GOT3 (cell line): ENCODE data around the gene SPIN2B.
"Not testable (repeated sequence)": the region's sequence is repeated elsewhere in the genome, so short reads cannot be mapped to it uniquely, and the experiment has no call there.

Experiments
- DNase-seq: peaks from one replicate; lab custom pipeline; 2025; ENCODE audit warnings: mixed read lengths; lab: John Stamatoyannopoulos, UW

The SPIN2B gene

DNA sequence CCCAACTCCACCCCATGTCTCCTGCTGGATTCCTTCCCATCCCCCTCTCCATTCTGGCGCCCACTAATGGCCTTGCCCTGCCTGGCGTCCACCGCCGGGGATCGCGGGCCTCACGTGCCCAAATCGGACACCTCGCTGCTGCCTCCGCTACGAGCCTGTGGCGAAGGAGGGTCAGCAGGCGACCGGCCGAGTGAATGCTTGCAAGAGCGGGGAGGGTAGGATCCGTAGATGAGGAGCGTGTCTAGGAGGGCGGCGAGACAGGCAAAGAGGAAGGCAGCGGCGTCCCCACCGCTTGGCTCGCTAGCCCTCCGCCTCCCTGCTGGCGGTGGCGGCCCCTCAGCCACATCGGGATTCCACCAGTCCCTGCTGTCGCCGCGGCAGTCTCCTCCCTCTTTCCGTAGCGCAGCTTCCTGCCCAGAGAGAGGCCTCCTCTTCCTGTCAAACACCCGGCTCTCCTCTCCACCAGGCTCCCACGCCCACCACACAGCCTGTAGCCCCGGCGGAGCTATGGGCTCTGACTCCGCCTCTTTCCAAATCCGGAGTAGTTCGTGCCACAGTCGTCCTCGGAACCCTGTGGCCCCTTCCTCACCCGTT is at the start of gene SPIN2B:
Gene SPIN2B, minus strand, starts transcription at position 387 of the 594 bp plus-strand sequence.
- peak; percentile 9 for DNase-seq

DNA sequence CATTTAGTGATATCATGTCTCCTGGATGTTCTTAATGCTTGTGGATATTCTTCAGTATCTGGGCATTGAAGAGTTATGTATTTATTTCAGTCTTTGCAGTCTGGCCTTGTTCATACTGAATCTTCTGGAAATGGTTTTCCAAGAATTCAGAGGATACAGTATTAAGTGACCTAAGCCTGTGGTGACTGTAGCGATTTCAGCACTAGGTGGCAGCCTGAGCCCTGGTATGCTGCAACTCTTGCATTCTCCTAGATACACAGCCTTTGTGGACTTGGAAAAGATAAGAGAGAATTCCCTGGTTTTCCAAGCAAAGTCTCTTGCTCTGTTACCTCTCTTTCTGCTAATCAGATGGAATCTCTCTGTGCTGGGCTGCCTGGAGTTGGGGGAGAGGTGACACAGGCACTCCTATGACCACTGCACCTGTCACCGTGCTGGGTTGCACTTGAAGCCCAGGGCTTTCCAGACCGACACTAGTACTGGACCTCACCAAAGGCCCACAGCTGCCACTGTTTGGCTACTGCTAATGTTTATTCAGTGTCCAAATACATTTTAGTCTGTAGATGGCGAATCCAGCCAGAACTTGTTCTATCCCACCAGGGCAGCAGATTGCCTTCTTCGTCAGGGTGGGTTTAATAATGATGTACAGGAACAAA is 35.2 kb upstream of the SPIN2B start:
- DNase-seq, result no peak

GRCh38 chrX:57155171-57155570 is 33.8 kb upstream of the SPIN2B start:
- DNase-seq, result no peak

DNA sequence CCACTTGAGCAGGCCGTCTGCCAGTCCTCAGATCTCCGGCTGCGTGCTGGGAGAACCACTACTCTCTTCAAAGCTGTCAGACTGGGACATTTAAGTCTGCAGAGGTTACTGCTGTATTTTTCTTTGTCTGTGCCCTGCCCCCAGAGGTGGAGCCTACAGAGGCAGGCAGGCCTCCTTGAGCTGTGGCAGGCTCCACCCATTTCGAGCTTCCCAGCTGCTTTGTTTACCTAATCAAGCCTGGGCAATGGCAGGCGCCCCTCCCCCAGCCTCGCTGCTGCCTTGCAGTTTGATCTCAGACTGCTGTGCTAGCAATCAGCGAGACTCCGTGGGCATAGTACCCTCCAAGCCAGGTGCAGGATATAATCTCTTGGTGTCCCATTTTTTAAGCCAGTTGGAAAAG is 30.9 kb upstream of the SPIN2B start:
- not testable (repeated sequence) for DNase-seq

- DNase-seq, result no peak
Observed at GRCh38 chrX:57138674-57139073, 17.3 kb upstream of the SPIN2B start.

- DNase-seq, result no peak
Observed at GRCh38 chrX:57137501-57137900, 16.2 kb upstream of the SPIN2B start.

DNA sequence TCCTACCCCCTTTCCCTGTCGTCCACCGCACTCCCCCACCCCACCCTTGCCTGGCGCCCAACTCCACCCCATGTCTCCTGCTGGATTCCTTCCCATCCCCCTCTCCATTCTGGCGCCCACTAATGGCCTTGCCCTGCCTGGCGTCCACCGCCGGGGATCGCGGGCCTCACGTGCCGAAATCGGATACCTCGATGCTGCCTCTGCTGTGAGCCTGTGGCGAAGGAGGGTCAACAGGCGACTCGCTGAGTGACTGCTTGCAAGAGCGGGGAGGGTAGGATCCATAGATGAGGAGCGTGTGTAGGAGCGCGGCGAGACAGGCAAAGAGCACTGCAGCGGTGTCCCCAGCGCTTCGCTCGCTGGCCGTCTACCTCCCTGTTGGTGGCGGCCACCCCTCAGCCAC is 15.7 kb upstream of the SPIN2B start, which contains the start of gene SPIN2A:
Gene SPIN2A, minus strand, starts transcription at position 325 of the 400 bp plus-strand sequence. CDS start 800 bp downstream, outside the sequence.
- DNase-seq, result not testable (repeated sequence)

DNA sequence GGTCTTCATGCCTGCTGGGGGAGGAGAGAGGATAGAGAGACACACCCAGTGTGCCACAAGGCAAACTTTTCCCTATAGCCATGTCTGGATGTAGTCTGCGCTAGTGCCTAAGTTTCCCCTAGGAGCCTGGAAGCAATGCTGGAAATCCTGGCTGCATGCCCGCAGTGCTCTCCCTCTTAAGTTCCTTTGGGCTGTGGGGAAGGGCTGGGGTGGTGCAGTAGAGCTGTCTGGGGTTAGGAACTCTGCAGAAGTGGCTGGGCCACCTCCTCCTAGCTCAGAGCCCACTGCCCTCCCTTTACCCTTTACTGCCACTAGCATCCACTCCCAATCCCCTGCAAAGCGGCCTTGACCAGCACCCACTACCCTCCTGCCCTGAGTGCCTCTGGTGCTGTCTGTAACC is 15.2 kb upstream of the SPIN2B start:
- not testable (repeated sequence) for DNase-seq

- DNase-seq, result no peak
Observed at GRCh38 chrX:57135287-57135686, 13.9 kb upstream of the SPIN2B start.

GRCh38 chrX:57134702-57135101 is 13.4 kb upstream of the SPIN2B start:
- no peak for DNase-seq

DNA sequence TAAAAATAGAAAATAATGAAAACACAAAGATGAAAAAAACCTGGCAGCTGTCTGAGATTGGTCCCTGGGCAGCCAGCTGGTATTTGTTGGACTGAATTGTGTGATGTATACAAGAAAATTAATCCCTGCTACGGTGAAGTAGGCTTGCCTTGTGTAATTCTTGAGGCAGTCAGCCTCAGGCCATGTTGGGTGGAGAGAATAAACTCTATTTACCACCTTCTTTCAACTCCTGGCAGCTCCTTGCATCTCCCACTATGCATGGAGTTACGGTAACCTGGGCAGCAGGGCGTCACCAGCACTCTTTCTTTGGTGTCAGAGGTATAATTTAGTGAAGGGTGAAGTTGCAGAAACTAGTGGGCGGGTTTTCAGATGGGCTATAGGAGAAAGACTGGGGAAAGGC is 12.4 kb upstream of the SPIN2B start:
- no peak for DNase-seq

DNA sequence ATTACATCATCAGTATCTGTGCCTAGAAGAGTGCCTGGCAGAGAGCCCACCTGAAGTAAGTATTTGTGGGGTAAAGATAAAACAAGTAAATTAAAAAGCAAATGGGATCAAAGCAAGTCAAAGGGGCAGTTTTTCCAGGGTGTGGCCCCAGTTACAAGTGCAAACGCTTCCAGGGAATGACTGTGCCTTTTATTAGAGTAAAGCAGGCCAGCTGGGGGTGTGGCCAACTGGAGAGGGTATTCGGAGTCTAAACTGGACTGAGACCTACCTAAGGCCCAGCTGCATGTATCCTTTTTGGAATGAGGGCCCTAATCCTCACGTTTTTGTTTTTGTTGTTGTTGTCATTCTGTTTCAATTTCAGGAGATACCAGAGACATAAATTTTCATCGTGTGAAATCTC is 11.9 kb upstream of the SPIN2B start:
- not testable (repeated sequence) for DNase-seq

DNA sequence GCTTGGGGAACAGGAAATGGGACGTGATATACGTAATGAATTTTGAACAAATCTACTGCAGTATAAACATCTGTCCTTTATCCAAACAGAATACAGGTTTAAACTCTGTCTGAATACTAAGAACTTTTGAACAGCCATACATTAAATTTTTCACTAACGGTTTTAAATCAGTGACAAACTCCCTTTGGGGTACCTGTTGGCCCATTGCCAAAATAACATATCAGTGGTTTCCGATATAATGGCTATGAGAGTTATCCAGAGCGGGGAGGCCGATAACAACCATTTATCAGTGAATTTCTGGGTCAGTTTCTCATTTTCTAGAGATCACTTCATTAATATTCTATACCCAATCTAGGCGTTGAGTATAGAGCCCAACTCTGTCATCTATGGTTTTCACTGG is 10.7 kb upstream of the SPIN2B start:
- DNase-seq, result no peak

DNA sequence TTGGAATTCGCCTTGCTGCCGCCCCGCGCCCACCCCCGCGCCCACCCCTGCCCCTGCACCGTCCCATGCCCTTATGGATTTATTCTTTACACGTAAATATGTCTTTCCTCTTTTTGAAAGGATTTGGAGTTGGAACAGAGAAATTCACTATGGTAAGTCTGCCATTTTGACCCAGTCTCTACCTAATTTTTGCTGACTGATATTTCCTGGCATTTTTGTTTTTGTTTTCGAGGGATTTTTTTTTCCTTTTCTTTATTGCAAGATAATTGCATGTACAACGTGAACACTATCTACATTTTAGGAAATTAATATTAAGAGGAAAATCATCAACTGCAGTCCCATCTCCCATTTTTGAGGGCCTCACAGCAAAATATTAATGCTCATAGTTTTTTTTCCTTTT is 468 bp upstream of the SPIN2B start:
- DNase-seq, result no peak

- DNase-seq, result not testable (repeated sequence)
Observed at GRCh38 chrX:57120619-57121161, 658 bp downstream of the SPIN2B start.

DNA sequence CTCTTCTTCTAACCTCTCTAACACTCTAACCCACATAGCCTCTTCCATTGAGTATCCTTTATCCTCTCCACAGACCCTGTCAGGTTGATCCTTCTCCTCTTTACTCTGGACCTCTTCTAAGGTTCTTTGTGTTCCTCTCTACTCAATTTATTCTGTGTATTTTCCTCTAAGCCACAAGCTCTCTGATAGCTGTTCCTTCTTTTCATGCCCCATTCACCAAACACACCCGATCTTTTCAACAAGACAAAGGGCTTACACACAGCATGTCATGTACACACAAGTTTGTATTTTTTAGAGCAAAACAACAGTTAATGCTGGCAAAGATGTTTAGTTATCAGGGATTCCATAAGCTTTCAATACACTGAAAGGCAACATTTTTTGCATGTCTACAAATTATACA is 1.9 kb downstream of the SPIN2B start:
- no peak for DNase-seq

DNA sequence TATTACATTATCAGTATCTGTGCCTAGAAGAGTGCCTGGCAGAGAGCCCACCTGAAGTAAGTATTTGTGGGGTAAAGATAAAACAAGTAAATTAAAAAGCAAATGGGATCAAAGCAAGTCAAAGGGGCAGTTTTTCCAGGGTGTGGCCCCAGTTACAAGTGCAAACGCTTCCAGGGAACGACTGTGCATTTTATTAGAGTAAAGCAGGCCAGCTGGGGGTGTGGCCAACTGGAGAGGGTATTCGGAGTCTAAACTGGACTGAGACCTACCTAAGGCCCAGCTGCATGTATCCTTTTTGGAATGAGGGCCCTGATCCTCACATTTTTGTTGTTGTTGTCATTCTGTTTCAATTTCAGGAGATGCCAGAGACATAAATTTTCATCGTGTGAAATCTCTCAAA is 3.8 kb downstream of the SPIN2B start:
- DNase-seq, result not testable (repeated sequence)

GRCh38 chrX:57104921-57105398 is 16.4 kb downstream of the SPIN2B start:
- no peak for DNase-seq

DNA sequence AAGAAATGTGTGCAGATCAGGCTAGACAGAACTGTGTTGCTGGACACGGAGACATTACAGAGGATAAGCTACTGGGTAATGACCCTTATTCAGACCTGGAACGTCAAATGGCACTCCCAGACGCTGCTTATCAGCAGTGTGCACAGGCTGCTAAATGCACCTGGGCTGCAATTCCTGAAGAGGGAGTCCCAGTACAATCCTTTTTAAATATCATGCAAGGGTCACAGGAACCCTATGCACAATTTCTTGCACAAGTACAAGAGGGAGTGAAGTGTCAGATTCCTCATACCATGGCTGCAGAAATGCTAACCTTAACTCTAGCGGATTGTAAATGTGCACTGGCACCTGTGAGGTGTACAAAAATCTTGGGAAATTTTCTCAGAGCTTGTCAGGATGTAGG is 16.9 kb downstream of the SPIN2B start:
- no peak for DNase-seq

DNA sequence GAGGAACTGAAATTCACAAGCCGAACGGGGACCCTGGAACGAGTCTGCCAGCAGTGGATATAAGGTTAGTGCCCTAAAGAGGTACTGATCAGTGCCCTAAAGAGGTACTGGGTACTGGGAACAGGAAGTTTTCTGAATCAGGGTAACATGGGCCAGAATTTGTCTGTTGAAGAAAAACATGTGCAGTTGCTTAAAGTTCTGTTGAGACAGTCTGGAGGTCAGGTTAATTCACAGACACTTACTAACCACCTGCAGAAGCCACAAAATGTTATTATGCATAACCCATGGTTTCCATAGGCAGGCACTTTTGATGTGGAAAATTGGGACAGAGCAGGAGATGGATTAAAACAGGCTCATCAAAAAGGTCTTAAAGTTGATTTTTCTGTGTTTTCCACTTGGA is 17.9 kb downstream of the SPIN2B start:
- no peak for DNase-seq

GRCh38 chrX:57102918-57103317 is 18.4 kb downstream of the SPIN2B start:
- DNase-seq, result not testable (repeated sequence)

DNA sequence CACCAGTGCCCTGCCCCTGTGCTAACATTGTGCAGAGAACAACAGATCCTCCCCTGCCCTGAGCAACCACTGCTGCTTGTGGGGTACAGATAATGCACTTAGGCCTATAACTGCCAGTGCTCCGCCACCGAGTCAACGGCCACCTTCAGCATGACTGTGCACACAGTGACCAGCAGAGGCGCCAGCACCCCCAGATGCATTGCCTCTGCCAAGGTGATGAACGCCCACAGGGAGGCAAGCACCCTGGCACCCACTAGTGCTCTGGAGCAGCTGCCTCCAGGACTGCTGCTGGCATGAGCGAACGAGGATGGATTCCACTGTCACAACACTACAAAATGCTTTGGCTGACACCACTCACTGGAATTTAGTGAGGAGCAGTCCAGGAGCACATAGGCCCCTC is 38.2 kb downstream of the SPIN2B start:
- no peak for DNase-seq

DNA sequence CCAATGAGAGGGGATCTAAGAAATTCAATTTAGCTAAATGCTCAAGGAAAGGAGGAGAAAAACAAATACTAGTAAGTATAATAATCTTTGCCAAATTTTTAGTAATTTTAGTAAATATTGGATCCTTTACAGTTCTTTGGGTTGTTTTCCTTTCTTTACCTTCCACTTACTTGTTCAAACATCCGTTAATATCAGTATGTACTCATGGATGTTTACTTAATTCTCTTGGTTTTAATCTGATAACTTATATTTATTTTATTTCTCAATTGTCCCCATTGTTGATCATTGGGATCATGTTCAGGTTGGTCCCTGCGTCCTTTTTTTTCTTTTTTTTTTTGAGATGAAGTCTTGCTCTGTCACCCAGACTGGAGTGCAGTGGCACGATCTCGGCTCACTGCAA is 46.9 kb downstream of the SPIN2B start:
- DNase-seq, result no peak
